ENCODE data around the gene RPRD1B. TPM values are rescaled to one million over a fixed set of nuclear protein-coding genes. Genes with fewer than 3 reads are reported as not detected.

RPRD1B gene
- polyA plus RNA-seq, 1 of the 3 experiments (the other 2 are of a cell fraction), result 11.8 TPM

- Histone ChIP-seq H3K4me1 (ENCODE audit: control insufficient read depth in 1 of 2, insufficient read depth in 2 of 2, low read depth in 1 of 2, low read length in 1 of 2) (peaks cover 4 to 61% of the 10 kb centered on the region in 2 experiments; a peak in 3 of 4 replicates), H3K9ac (no peak overlapping the region), H3K9me3 (no peaks in the 10 kb centered on the region), H3F3A (replicated peaks; ENCODE audit: insufficient read depth) (no peaks in the 10 kb centered on the region), H3K9me2 (no peaks in the 10 kb centered on the region), H3K79me2 (ENCODE audit: insufficient read depth) (no peaks in the 10 kb centered on the region), H2AFZ (ENCODE audit: low read depth) (no peak overlapping the region), H3K4me3 (ENCODE audit: low read depth in 2 of 2, low read length in 1 of 2) (no peak overlapping the region), H3K4me2 (no peak overlapping the region), H3K27me3 (ENCODE audit: insufficient read depth) (no peaks in the 10 kb centered on the region), H3K27ac (ENCODE audit: low read depth in 2 of 2, low read length in 1 of 2) (peak overlapping the region in 1 of 2 experiments; percentile 91; a peak in 2 of 4 replicates), H4K20me1 (ENCODE audit: insufficient read depth) (no peaks in the 10 kb centered on the region), H3K36me3 (replicated peaks in 1 of 2; ENCODE audit: control insufficient read depth in 1 of 2, insufficient read depth in 2 of 2, low read length in 1 of 2) (peaks cover 22 to 41% of the 10 kb centered on the region in 2 experiments)
- no peak for DNase-seq
- TF ChIP-seq ZBTB33 (IDR thresholded peaks at IDR 0.05; ENCODE audit: borderline replicate concordance, low read depth) (no peak), TEAD4 (IDR thresholded peaks at IDR 0.05; ENCODE audit: borderline replicate concordance, insufficient read depth) (no peak)
- POLR2A ChIA-PET, result interaction anchor here (0.5 to 1.5 kb wide), 4 partner anchors 18 to 112 kb away, joined by 3 to 4 read pairs (median 4); no protein-coding TSS in a partner anchor
- CTCF ChIA-PET, result interaction anchor here (1.0 to 5.6 kb wide), 23 partner anchors 10 to 426 kb away, joined by 3 to 65 read pairs (median 4); partner anchors contain the start of genes RPRD1B, TTI1 and VSTM2L
- WGBS (ENCODE audit: low lambda C conversion rate), result 93% methylated on average over 4 of the region's 4 CpGs
These were observed 41.6 kb upstream of the RPRD1B start for GRCh38 chr20:37991908-37992307.

DNA sequence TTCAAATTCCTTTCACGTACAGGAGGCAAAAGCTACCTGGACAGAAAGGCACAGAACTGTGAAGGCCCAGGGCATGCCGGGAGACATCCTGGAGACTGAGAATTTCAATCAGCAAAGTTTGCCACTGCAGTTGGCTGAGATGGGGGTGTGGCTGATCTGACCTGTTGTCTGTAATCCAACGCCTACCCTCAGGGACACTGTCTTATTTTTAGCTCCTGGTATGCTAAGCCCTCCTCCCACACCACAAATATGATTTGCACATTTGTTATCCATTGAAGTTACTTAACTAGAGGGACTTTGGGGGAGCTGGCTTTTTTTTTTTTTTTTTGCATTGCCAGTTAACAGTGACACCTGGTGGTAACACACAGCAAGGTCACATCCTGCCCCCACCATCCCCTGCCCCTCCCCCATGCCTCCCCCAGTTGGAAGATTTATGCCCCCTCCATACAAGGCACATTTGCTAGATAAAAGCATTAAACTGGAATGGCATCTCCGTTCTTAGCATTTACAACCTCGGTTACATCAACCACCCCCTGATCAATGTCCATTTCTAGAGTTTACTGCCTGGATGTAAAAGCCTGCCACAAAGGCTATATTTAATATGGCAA is 40.6 kb upstream of the RPRD1B start:
- no peaks in the 10 kb centered on the region for H3K27me3 ChIP-seq (ENCODE audit: insufficient read depth)
- CTCF ChIA-PET, result interaction anchor here (0.7 to 5.6 kb wide), 35 partner anchors 9 to 438 kb away, joined by 3 to 65 read pairs (median 4); partner anchors contain the start of genes RPRD1B, TTI1 and VSTM2L
- DNase-seq, result peak; percentile 71
- H4K20me1 ChIP-seq (ENCODE audit: insufficient read depth), result no peaks in the 10 kb centered on the region
- peak overlapping the region in 1 of 2 experiments; percentile 6; a peak in 1 of 4 replicates for H3K27ac ChIP-seq (ENCODE audit: low read depth in 2 of 2, low read length in 1 of 2)
- H3K9ac ChIP-seq, result no peak overlapping the region
- no peak overlapping the region for H3K4me3 ChIP-seq (ENCODE audit: low read depth in 2 of 2, low read length in 1 of 2)
- 69% methylated on average over 5 of the region's 5 CpGs for WGBS (ENCODE audit: low lambda C conversion rate)
- H3K9me3 ChIP-seq, result no peaks in the 10 kb centered on the region
- no peaks in the 10 kb centered on the region for H3F3A ChIP-seq (replicated peaks; ENCODE audit: insufficient read depth)
- POLR2A ChIA-PET, result no interaction called here
- H3K4me2 ChIP-seq, result no peak overlapping the region
- H3K79me2 ChIP-seq (ENCODE audit: insufficient read depth), result no peaks in the 10 kb centered on the region
- H3K9me2 ChIP-seq, result no peaks in the 10 kb centered on the region
- H3K36me3 ChIP-seq (replicated peaks in 1 of 2; ENCODE audit: control insufficient read depth in 1 of 2, insufficient read depth in 2 of 2, low read length in 1 of 2), result peaks cover 24 to 50% of the 10 kb centered on the region in 2 experiments
- peaks cover 4 to 53% of the 10 kb centered on the region in 2 experiments; a peak in 3 of 4 replicates for H3K4me1 ChIP-seq (ENCODE audit: control insufficient read depth in 1 of 2, insufficient read depth in 2 of 2, low read depth in 1 of 2, low read length in 1 of 2)
- H2AFZ ChIP-seq (ENCODE audit: low read depth), result no peak overlapping the region
- TF ChIP-seq FOSL2 (IDR thresholded peaks at IDR 0.05; ENCODE audit: borderline replicate concordance, low read depth) (no peak), RAD21 (IDR thresholded peaks at IDR 0.05; ENCODE audit: low read length) (peak; percentile 78), CHD2 (IDR thresholded peaks at IDR 0.05; ENCODE audit: low read length, partially characterized antibody) (peak; percentile 50), NFIC (IDR thresholded peaks at IDR 0.05; ENCODE audit: borderline replicate concordance) (no peak), CTCF (IDR thresholded peaks at IDR 0.05) (peak; percentile 64), ZBTB33 (IDR thresholded peaks at IDR 0.05; ENCODE audit: borderline replicate concordance, low read depth) (no peak), JUND (IDR thresholded peaks at IDR 0.05) (no peak), GABPA (IDR thresholded peaks at IDR 0.05; ENCODE audit: low read depth) (no peak), SMC3 (IDR thresholded peaks at IDR 0.05; ENCODE audit: low read depth, low read length) (peak; percentile 68), EZH2phosphoT487 (IDR thresholded peaks at IDR 0.05; ENCODE audit: borderline replicate concordance, low read depth) (no peak), POLR2AphosphoS5 (IDR thresholded peaks at IDR 0.05; ENCODE audit: low read depth, low read length) (no peak), FOXJ3 (CRISPR knock-in tag; IDR thresholded peaks at IDR 0.05) (no peak)
- TF ChIP-seq, protein P1, sequence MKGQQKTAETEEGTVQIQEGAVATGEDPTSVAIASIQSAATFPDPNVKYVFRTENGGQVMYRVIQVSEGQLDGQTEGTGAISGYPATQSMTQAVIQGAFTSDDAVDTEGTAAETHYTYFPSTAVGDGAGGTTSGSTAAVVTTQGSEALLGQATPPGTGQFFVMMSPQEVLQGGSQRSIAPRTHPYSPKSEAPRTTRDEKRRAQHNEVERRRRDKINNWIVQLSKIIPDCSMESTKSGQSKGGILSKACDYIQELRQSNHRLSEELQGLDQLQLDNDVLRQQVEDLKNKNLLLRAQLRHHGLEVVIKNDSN (IDR thresholded peaks at IDR 0.05; ENCODE audit: borderline replicate concordance, low read depth), result no peak
- TF ChIP-seq, protein P2, sequence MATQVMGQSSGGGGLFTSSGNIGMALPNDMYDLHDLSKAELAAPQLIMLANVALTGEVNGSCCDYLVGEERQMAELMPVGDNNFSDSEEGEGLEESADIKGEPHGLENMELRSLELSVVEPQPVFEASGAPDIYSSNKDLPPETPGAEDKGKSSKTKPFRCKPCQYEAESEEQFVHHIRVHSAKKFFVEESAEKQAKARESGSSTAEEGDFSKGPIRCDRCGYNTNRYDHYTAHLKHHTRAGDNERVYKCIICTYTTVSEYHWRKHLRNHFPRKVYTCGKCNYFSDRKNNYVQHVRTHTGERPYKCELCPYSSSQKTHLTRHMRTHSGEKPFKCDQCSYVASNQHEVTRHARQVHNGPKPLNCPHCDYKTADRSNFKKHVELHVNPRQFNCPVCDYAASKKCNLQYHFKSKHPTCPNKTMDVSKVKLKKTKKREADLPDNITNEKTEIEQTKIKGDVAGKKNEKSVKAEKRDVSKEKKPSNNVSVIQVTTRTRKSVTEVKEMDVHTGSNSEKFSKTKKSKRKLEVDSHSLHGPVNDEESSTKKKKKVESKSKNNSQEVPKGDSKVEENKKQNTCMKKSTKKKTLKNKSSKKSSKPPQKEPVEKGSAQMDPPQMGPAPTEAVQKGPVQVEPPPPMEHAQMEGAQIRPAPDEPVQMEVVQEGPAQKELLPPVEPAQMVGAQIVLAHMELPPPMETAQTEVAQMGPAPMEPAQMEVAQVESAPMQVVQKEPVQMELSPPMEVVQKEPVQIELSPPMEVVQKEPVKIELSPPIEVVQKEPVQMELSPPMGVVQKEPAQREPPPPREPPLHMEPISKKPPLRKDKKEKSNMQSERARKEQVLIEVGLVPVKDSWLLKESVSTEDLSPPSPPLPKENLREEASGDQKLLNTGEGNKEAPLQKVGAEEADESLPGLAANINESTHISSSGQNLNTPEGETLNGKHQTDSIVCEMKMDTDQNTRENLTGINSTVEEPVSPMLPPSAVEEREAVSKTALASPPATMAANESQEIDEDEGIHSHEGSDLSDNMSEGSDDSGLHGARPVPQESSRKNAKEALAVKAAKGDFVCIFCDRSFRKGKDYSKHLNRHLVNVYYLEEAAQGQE (IDR thresholded peaks at IDR 0.05; ENCODE audit: low read depth, low read length), result no peak
